CD14-positive monocyte (primary cell): ENCODE data around the gene RASSF1. TPM values are rescaled to one million over a fixed set of nuclear protein-coding genes. Genes with fewer than 3 reads are reported as not detected.

ENCODE experiments used
- DNase-seq, 3 donors: peaks; one replicate each; pipeline ENCODE4 v3.0.0-alpha.2; 2011 to 2022
- H2AFZ ChIP-seq: 2 replicates; pipeline ENCODE4 v1.6.0; 2012; ENCODE audit warnings: mild to moderate bottlenecking, low read depth, low read length, inconsistent platforms; ENCODE audit not compliant: insufficient read depth, poor library complexity, severe bottlenecking
- H3K27ac ChIP-seq, 2 donors: 1 replicate in 1 of 2; 2 replicates in 1 of 2; pipeline ENCODE4 v1.5.1; 2012 to 2013; ENCODE audit warnings: low read length in 2 of 2, control low read depth in 1 of 2, inconsistent platforms in 1 of 2, low read depth in 1 of 2, mild to moderate bottlenecking in 1 of 2
- H3K27me3 ChIP-seq, 2 donors: one replicate each; pipeline versions ENCODE4 v1.6.0 to v1.6.1; 2011 to 2013; ENCODE audit warnings: low read length in 2 of 2; ENCODE audit not compliant: control insufficient read depth in 2 of 2, insufficient read depth in 2 of 2
- H3K36me3 ChIP-seq, 2 donors: replicated peaks in 1 of 2; 1 replicate in 1 of 2; 2 replicates in 1 of 2; pipeline versions ENCODE4 v1.5.1 to v1.6.1; 2012 to 2013; ENCODE audit warnings: low read length in 2 of 2, control low read depth in 1 of 2, inconsistent platforms in 1 of 2, mild to moderate bottlenecking in 1 of 2; ENCODE audit not compliant: insufficient read depth in 2 of 2, control insufficient read depth in 1 of 2
- H3K4me1 ChIP-seq, 2 donors: 1 replicate in 1 of 2; 2 replicates in 1 of 2; pipeline versions ENCODE4 v1.5.1 to v1.6.1; 2012 to 2013; ENCODE audit warnings: low read length in 2 of 2, control low read depth in 1 of 2, inconsistent platforms in 1 of 2, mild to moderate bottlenecking in 1 of 2, moderate library complexity in 1 of 2; ENCODE audit not compliant: insufficient read depth in 2 of 2, control insufficient read depth in 1 of 2
- H3K4me2 ChIP-seq: replicated peaks from 2 replicates; pipeline ENCODE3; 2012; ENCODE audit warnings: low read length, moderate library complexity, mild to moderate bottlenecking; ENCODE audit not compliant: poor library complexity, severe bottlenecking; ENCODE audit errors: extremely low read depth
- H3K4me3 ChIP-seq, 3 experiments: fragments of 200-600 bp in 1 of 3; sonication (generic) in 1 of 3; replicated peaks in 1 of 3; 1 replicate in 2 of 3; 2 replicates in 1 of 3; pipeline ENCODE4 v1.5.1; 2011 to 2013; ENCODE audit warnings: low read length in 3 of 3, mild to moderate bottlenecking in 3 of 3, control low read depth in 2 of 3, low read depth in 2 of 3, inconsistent platforms in 1 of 3, moderate library complexity in 1 of 3
- H3K79me2 ChIP-seq: 2 replicates; pipeline ENCODE4 v1.6.0; 2012; ENCODE audit warnings: mild to moderate bottlenecking, control low read depth, inconsistent platforms, low read length, moderate library complexity; ENCODE audit not compliant: insufficient read depth
- H3K9ac ChIP-seq: 2 replicates; pipeline ENCODE4 v1.6.0; 2017; ENCODE audit warnings: low read length, mild to moderate bottlenecking; ENCODE audit not compliant: insufficient read depth, poor library complexity, severe bottlenecking
- H3K9me3 ChIP-seq, 2 donors: replicated peaks in 1 of 2; 1 replicate in 1 of 2; 2 replicates in 1 of 2; pipeline versions ENCODE4 v1.5.1 to v1.6.1; 2012 to 2013; ENCODE audit warnings: low read length in 2 of 2, control low read depth in 1 of 2; ENCODE audit not compliant: control insufficient read depth in 1 of 2, insufficient read depth in 1 of 2
- H4K20me1 ChIP-seq: 2 replicates; pipeline ENCODE4 v1.6.0; 2012; ENCODE audit warnings: mild to moderate bottlenecking, low read length, control low read depth, moderate library complexity; ENCODE audit not compliant: insufficient read depth
- H3K27ac Mint-ChIP-seq, 7 donors: one replicate each; pipeline ENCODE4 v1.8.0; 2020; ENCODE audit warnings: mild to moderate bottlenecking in 7 of 7, mixed read lengths in 7 of 7, moderate library complexity in 6 of 7, inconsistent platforms in 2 of 7
- H3K27me3 Mint-ChIP-seq, 3 donors: one replicate each; pipeline ENCODE4 v1.8.0; 2021 to 2022; ENCODE audit warnings: low read depth in 3 of 3, mild to moderate bottlenecking in 3 of 3, mixed read lengths in 3 of 3, moderate library complexity in 3 of 3, inconsistent platforms in 1 of 3
- H3K36me3 Mint-ChIP-seq, 2 donors: one replicate each; pipeline ENCODE4 v1.8.0; 2020; ENCODE audit warnings: mixed read lengths in 2 of 2, inconsistent platforms in 1 of 2, mild to moderate bottlenecking in 1 of 2
- H3K4me1 Mint-ChIP-seq: one replicate; pipeline ENCODE4 v1.8.0; 2020; ENCODE audit warnings: mild to moderate bottlenecking, mixed read lengths
- H3K4me3 Mint-ChIP-seq, 2 donors: one replicate each; pipeline ENCODE4 v1.8.0; 2020; ENCODE audit warnings: mild to moderate bottlenecking in 2 of 2, mixed read lengths in 2 of 2, moderate library complexity in 1 of 2
- H3K9me3 Mint-ChIP-seq, 7 donors: one replicate each; pipeline ENCODE4 v1.8.0; 2020 to 2022; ENCODE audit warnings: mixed read lengths in 7 of 7, mild to moderate bottlenecking in 6 of 7, moderate library complexity in 6 of 7, inconsistent platforms in 2 of 7
- WGBS: methylation state at CpG from one replicate; pipeline ENCODE4 v1.1.5; 2013; ENCODE audit warnings: missing lambda C conversion rate; ENCODE audit not compliant: insufficient coverage; 5-methylcytosine and 5-hydroxymethylcytosine counted together
- intact Hi-C, 2 donors: fragments of 100-400 bp; cut with micrococcal nuclease; formaldehyde crosslinking; loops; one replicate each; pipeline versions ENCODE4 v1.15.0 to v1.15.1; 2023
- polyA minus RNA-seq: library from RNA; depleted of rRNA, polyadenylated mRNA; stranded (reverse); fragments of >200 nt; gene quantifications from 2 replicates; pipeline ENCODE4 v1.2.3, GENCODE V29; 2012
- polyA plus RNA-seq, 3 donors: library from polyadenylated mRNA; depleted of rRNA in 1 of 3; unstranded in 2 of 3; stranded (reverse) in 1 of 3; fragments of 300-500 nt in 2 of 3; fragments of >200 nt in 1 of 3; fragmentation: Illumina TruSeq in 2 of 3; gene quantifications; 1 replicate in 2 of 3; 2 replicates in 1 of 3; pipeline ENCODE4 v1.2.3, GENCODE V29; 2012 to 2021
- total RNA-seq, 12 experiments: library from RNA in 1 of 12; stranded (reverse) in 1 of 12; fragments of 120-200 nt in 1 of 12; gene quantifications; one replicate each; pipeline ENCODE4 v1.2.4 and lab custom pipeline; 2013 to 2026; ENCODE audit warnings: mixed read lengths in 6 of 12, inconsistent platforms in 1 of 12
- TF ChIP-seq, protein P1 (sequence below): fragments of 200-600 bp; IDR thresholded peaks from one replicate; pipeline ENCODE4 v1.8.0; 2022; ENCODE audit warnings: antibody characterized with exemption, mild to moderate bottlenecking

Gene RASSF1, protein sequence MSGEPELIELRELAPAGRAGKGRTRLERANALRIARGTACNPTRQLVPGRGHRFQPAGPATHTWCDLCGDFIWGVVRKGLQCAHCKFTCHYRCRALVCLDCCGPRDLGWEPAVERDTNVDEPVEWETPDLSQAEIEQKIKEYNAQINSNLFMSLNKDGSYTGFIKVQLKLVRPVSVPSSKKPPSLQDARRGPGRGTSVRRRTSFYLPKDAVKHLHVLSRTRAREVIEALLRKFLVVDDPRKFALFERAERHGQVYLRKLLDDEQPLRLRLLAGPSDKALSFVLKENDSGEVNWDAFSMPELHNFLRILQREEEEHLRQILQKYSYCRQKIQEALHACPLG
- 65.5 TPM for total RNA-seq (2013)
- polyA plus RNA-seq (100 to 1,000 TPM in 1 of 3 donors, 10 to 100 TPM in 2; 16.0 to 229 (median 24.0) TPM), polyA minus RNA-seq (58.6 and 72.9 TPM in 2 replicates), total RNA-seq (lab: John Stamatoyannopoulos, UW) (4.7 to 46.9 (median 39.5) reads per million in 11 experiments)

DNA sequence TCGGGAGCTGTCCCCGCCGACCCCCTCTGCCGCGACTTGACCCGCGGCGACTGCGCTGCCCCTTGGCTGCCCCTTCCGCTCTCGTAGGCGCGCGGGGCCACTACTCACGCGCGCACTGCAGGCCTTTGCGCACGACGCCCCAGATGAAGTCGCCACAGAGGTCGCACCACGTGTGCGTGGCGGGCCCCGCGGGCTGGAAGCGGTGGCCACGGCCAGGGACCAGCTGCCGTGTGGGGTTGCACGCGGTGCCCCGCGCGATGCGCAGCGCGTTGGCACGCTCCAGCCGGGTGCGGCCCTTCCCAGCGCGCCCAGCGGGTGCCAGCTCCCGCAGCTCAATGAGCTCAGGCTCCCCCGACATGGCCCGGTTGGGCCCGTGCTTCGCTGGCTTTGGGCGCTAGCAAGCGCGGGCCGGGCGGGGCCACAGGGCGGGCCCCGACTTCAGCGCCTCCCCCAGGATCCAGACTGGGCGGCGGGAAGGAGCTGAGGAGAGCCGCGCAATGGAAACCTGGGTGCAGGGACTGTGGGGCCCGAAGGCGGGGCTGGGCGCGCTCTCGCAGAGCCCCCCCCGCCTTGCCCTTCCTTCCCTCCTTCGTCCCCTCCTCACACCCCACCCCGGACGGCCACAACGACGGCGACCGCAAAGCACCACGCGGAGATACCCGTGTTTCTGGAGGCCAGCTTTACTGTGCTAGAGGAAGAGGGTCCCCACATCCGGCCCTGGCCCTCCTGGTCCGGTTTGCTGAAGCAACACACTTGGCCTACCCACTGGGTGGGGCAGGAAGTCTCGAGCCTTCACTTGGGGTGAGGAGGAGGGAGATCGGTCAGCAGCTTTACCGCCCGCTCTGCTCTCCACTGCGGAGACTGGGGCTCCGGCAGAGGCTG is at the start of gene RASSF1:
Gene RASSF1, minus strand, starts transcription at position 389 of the 882 bp plus-strand sequence. Its CDS starts 31 bp downstream, at position 358.
- Histone ChIP-seq H3K27me3 (no peaks in the 10 kb centered on the region), H4K20me1 (peaks cover 21% of the 10 kb centered on the region), H3K79me2 (peaks cover 69% of the 10 kb centered on the region), H2AFZ (peak within 1 kb of the TSS; percentile 77), H3K4me2 (peak within 1 kb of the TSS; percentile 95), H3K27ac (peak within 1 kb of the TSS; percentile 91 to 98), H3K9ac (peak within 1 kb of the TSS; percentile 94), H3K9me3 (no peaks in the 10 kb centered on the region), H3K4me3 (peak within 1 kb of the TSS; percentile 50 to 94 (median 83)), H3K4me1 (peaks cover 59 to 92% of the 10 kb centered on the region in 2 donors), H3K36me3 (peaks cover 6 to 10% of the 10 kb centered on the region in 2 donors)
- Mint-ChIP-seq H3K27ac (peak within 1 kb of the TSS; percentile 94 to 99 (median 96)), H3K4me1 (peaks cover 69% of the 10 kb centered on the region), H3K4me3 (peak within 1 kb of the TSS; percentile 79 to 96), H3K36me3 (peaks cover 13 to 18% of the 10 kb centered on the region in 2 donors), H3K9me3 (no peaks in the 10 kb centered on the region), H3K27me3 (no peaks in the 10 kb centered on the region)
- TF ChIP-seq, protein P1, sequence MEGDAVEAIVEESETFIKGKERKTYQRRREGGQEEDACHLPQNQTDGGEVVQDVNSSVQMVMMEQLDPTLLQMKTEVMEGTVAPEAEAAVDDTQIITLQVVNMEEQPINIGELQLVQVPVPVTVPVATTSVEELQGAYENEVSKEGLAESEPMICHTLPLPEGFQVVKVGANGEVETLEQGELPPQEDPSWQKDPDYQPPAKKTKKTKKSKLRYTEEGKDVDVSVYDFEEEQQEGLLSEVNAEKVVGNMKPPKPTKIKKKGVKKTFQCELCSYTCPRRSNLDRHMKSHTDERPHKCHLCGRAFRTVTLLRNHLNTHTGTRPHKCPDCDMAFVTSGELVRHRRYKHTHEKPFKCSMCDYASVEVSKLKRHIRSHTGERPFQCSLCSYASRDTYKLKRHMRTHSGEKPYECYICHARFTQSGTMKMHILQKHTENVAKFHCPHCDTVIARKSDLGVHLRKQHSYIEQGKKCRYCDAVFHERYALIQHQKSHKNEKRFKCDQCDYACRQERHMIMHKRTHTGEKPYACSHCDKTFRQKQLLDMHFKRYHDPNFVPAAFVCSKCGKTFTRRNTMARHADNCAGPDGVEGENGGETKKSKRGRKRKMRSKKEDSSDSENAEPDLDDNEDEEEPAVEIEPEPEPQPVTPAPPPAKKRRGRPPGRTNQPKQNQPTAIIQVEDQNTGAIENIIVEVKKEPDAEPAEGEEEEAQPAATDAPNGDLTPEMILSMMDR = no peak
- intact Hi-C loops = no loop called here
- WGBS = under 1% methylated on average over 80 of the region's 85 CpGs
- DNase-seq = peak; percentile 47 to 63 (median 60)

DNA sequence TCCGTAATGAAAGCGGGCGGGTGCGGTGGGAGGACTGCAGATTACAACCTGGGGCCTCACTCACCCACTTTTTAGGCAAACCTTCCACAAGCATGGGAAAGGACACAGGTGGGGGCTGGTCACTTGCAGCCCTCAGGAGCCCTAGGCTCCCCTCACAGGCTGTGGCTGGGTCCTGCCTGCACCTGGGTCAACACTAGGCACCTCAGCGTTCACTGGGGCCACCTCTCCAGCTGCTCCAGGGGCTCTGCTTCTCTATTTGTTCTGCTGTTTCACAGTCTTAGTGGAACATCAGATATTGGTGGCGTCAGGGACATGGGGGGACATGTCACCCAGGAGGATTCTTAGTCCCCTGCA is 48.8 kb upstream of the RASSF1 start:
- Histone ChIP-seq H3K9me3 (no peaks in the 10 kb centered on the region), H3K4me3 (no peak overlapping the region), H4K20me1 (no peaks in the 10 kb centered on the region), H3K27me3 (no peaks in the 10 kb centered on the region), H3K79me2 (no peaks in the 10 kb centered on the region), H3K4me2 (no peak overlapping the region), H3K27ac (no peak overlapping the region), H3K4me1 (no peaks in the 10 kb centered on the region), H3K9ac (no peak overlapping the region), H3K36me3 (no peaks in the 10 kb centered on the region), H2AFZ (no peak overlapping the region)
- TF ChIP-seq, protein P1 = no peak
- Mint-ChIP-seq H3K36me3 (no peaks in the 10 kb centered on the region), H3K27me3 (peaks cover 2 to 7% (median 3%) of the 10 kb centered on the region in 3 donors), H3K27ac (no peak overlapping the region), H3K4me3 (no peak overlapping the region), H3K9me3 (peaks cover 0 to 1% (median 0%) of the 10 kb centered on the region in 7 donors), H3K4me1 (no peaks in the 10 kb centered on the region)
- intact Hi-C loops = no loop called here
- DNase-seq = no peak
- 100% methylated on average over 2 of the region's 6 CpGs for WGBS
